ENCODE data around the gene LPAR1.

LPAR1 gene

DNA sequence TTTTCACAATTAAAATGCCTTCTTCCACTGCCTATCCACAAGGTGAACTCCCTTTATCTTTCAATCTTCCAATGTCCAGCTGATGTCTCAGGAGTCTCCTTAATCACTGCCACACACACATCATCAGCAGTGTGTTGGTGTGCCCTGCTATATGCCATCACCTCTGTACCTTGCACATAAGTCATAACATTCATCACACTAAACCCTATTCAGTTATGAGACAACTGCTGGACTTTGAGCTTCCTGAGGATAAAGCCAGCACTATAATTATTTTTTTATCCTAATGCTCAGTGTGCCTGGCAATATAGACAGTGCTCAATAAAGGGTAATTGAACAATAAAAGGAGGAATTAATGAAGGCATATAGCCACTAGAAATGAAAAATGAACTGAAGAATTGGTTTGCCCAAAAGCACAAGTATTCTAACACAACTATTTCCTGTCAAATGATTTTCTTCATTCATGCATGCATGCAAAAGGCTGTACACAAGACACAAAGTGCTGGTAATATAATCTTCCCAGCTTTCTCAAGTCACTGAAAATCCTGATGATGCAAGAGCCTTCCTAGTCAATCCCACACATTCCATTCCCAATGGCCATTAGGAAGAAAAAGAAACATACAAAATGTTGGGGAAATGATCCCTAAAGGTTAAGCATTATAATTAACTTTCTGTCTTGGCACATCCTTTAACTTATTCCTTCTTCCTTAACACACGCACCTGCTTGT is 32.4 kb downstream of the LPAR1 start:
- H2AFZ ChIP-seq (ENCODE audit: low read length): no peak overlapping the region
- H3K4me3 ChIP-seq (ENCODE audit: low read length): no peak overlapping the region
- DNase-seq: no peak
- H3K27ac ChIP-seq (ENCODE audit: low read length): no peak overlapping the region
- no peaks in the 10 kb centered on the region for H3K27me3 ChIP-seq (replicated peaks; ENCODE audit: insufficient read depth, low read length)
- no peaks in the 10 kb centered on the region for H3K79me2 ChIP-seq (ENCODE audit: low read length)
- H3K9me3 ChIP-seq (replicated peaks; ENCODE audit: insufficient read depth, low read length): no peaks in the 10 kb centered on the region
- no peaks in the 10 kb centered on the region for H4K20me1 ChIP-seq (ENCODE audit: insufficient read depth, low read length)
- no peaks in the 10 kb centered on the region for H3K36me3 ChIP-seq (replicated peaks; ENCODE audit: insufficient read depth, low read length)
- H3K9me2 ChIP-seq (replicated peaks; ENCODE audit: insufficient read depth, low read length): no peaks in the 10 kb centered on the region
- no peaks in the 10 kb centered on the region for H3K4me1 ChIP-seq (ENCODE audit: low read length)
- H3K4me2 ChIP-seq (ENCODE audit: low read depth, low read length): no peak overlapping the region
- no peaks in the 10 kb centered on the region for H3F3A ChIP-seq (ENCODE audit: insufficient read depth, low read length)
- TF ChIP-seq EZH2 (optimal IDR thresholded peaks at IDR 0.05; ENCODE audit: low read depth, low read length): no peak
- TF ChIP-seq, protein P1, sequence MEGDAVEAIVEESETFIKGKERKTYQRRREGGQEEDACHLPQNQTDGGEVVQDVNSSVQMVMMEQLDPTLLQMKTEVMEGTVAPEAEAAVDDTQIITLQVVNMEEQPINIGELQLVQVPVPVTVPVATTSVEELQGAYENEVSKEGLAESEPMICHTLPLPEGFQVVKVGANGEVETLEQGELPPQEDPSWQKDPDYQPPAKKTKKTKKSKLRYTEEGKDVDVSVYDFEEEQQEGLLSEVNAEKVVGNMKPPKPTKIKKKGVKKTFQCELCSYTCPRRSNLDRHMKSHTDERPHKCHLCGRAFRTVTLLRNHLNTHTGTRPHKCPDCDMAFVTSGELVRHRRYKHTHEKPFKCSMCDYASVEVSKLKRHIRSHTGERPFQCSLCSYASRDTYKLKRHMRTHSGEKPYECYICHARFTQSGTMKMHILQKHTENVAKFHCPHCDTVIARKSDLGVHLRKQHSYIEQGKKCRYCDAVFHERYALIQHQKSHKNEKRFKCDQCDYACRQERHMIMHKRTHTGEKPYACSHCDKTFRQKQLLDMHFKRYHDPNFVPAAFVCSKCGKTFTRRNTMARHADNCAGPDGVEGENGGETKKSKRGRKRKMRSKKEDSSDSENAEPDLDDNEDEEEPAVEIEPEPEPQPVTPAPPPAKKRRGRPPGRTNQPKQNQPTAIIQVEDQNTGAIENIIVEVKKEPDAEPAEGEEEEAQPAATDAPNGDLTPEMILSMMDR (IDR thresholded peaks at IDR 0.05; ENCODE audit: low read length): no peak
- TF ChIP-seq EZH2phosphoT487 (IDR thresholded peaks at IDR 0.05; ENCODE audit: low read length): no peak
- no peak overlapping the region for H3K9ac ChIP-seq (ENCODE audit: low read length)

DNA sequence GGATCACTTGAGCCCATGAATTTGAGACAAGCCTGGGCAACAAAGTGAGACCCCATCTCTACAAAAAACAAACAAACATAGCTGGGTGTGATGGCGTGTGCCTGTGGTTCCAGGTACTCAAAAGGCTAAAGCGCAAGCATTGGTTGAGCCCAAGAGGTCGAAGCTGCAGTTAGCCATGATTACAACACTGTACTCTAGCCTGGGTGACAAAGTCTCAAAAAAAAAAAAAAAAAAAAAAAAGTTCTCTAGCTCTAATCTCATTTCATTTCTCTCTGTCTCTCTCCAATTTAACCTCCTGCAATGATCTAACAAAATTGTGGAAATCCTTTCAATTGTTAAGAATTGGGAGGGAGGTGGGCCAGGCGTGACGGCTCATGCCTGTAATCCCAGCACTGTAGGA is 33.3 kb downstream of the LPAR1 start:
- H3K4me1 ChIP-seq (ENCODE audit: low read length): no peaks in the 10 kb centered on the region
- H3K4me2 ChIP-seq (ENCODE audit: low read depth, low read length): no peak overlapping the region
- no peaks in the 10 kb centered on the region for H3K36me3 ChIP-seq (replicated peaks; ENCODE audit: insufficient read depth, low read length)
- TF ChIP-seq EZH2phosphoT487 (IDR thresholded peaks at IDR 0.05; ENCODE audit: low read length) (no peak), EZH2 (optimal IDR thresholded peaks at IDR 0.05; ENCODE audit: low read depth, low read length) (no peak)
- TF ChIP-seq, protein P1 (IDR thresholded peaks at IDR 0.05; ENCODE audit: low read length): no peak
- H2AFZ ChIP-seq (ENCODE audit: low read length): no peak overlapping the region
- H3K4me3 ChIP-seq (ENCODE audit: low read length): no peak overlapping the region
- H3F3A ChIP-seq (ENCODE audit: insufficient read depth, low read length): no peaks in the 10 kb centered on the region
- no peaks in the 10 kb centered on the region for H3K79me2 ChIP-seq (ENCODE audit: low read length)
- no peaks in the 10 kb centered on the region for H4K20me1 ChIP-seq (ENCODE audit: insufficient read depth, low read length)
- DNase-seq: no peak
- H3K27ac ChIP-seq (ENCODE audit: low read length): no peak overlapping the region
- no peaks in the 10 kb centered on the region for H3K9me2 ChIP-seq (replicated peaks; ENCODE audit: insufficient read depth, low read length)
- H3K9me3 ChIP-seq (replicated peaks; ENCODE audit: insufficient read depth, low read length): no peaks in the 10 kb centered on the region
- no peaks in the 10 kb centered on the region for H3K27me3 ChIP-seq (replicated peaks; ENCODE audit: insufficient read depth, low read length)
- no peak overlapping the region for H3K9ac ChIP-seq (ENCODE audit: low read length)

DNA sequence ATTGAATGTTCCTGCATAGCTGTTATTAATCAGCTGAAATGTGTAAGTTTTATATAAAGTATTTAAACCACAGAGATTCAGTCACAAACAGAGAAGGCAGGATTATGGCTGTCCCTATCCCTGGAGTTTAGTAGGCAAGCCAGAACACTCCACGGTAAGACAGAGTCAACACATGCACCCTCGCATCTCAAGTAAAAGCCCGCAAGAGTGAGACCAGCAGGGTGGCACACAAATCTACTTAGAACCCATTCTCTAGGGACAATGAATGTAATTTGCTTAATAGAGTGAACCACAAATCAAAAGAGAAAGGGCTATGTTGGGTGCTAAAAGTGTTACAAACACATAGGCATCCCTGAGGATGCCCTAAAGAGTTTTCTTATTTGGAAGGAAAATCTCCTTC is 35.1 kb downstream of the LPAR1 start:
- Histone ChIP-seq H3K4me3 (ENCODE audit: low read length) (no peak overlapping the region), H3K9ac (ENCODE audit: low read length) (no peak overlapping the region), H3K4me1 (ENCODE audit: low read length) (no peaks in the 10 kb centered on the region), H4K20me1 (ENCODE audit: insufficient read depth, low read length) (no peaks in the 10 kb centered on the region), H3K9me2 (replicated peaks; ENCODE audit: insufficient read depth, low read length) (no peaks in the 10 kb centered on the region), H3K27ac (ENCODE audit: low read length) (no peak overlapping the region), H3K36me3 (replicated peaks; ENCODE audit: insufficient read depth, low read length) (no peaks in the 10 kb centered on the region), H3K27me3 (replicated peaks; ENCODE audit: insufficient read depth, low read length) (no peaks in the 10 kb centered on the region), H3K79me2 (ENCODE audit: low read length) (no peaks in the 10 kb centered on the region), H2AFZ (ENCODE audit: low read length) (no peak overlapping the region), H3K9me3 (replicated peaks; ENCODE audit: insufficient read depth, low read length) (no peaks in the 10 kb centered on the region), H3K4me2 (ENCODE audit: low read depth, low read length) (no peak overlapping the region), H3F3A (ENCODE audit: insufficient read depth, low read length) (no peaks in the 10 kb centered on the region)
- no peak for DNase-seq
- no peak for TF ChIP-seq EZH2 (optimal IDR thresholded peaks at IDR 0.05; ENCODE audit: low read depth, low read length)
- TF ChIP-seq, protein P1 (IDR thresholded peaks at IDR 0.05; ENCODE audit: low read length): no peak
- TF ChIP-seq EZH2phosphoT487 (IDR thresholded peaks at IDR 0.05; ENCODE audit: low read length): no peak

All from MM.1S (cell line).